Stomach (tissue), 9 donors: Measurements from ENCODE around the gene ZCCHC14. TPM values are rescaled to one million over a fixed set of nuclear protein-coding genes. Genes with fewer than 3 reads are reported as not detected.

Experiments
- DNase-seq, 2 donors: peaks; one replicate each; pipeline versions ENCODE4 v3.0.0 to v3.0.0-alpha.2; 2013 to 2019
- H3K27ac ChIP-seq, 5 donors: fragments of 200-600 bp in 4 of 5; sonication (generic) in 4 of 5; one replicate each; pipeline ENCODE4 v1.5.1; 2013 to 2019; ENCODE audit warnings: mild to moderate bottlenecking in 1 of 5, moderate library complexity in 1 of 5
- H3K27me3 ChIP-seq, 3 donors: fragments of 200-600 bp; sonication (generic); one replicate each; pipeline ENCODE4 v1.5.1; 2017 to 2019; ENCODE audit warnings: mixed run types in 1 of 3
- H3K36me3 ChIP-seq, 4 donors: fragments of 200-600 bp; sonication (generic); 1 replicate in 3 of 4; 2 replicates in 1 of 4; pipeline ENCODE4 v1.5.1; 2016 to 2019
- H3K4me1 ChIP-seq, 4 donors: fragments of 200-600 bp; sonication (generic); one replicate each; pipeline ENCODE4 v1.5.1; 2016 to 2019
- H3K4me3 ChIP-seq, 4 donors: fragments of 200-600 bp; sonication (generic) in 3 of 4; one replicate each; pipeline ENCODE4 v1.5.1; 2016 to 2019; ENCODE audit warnings: mild to moderate bottlenecking in 1 of 4
- H3K9me3 ChIP-seq, 4 donors: fragments of 200-600 bp; sonication (generic); one replicate each; pipeline ENCODE4 v1.5.1; 2016 to 2019
- CTCF ChIP-seq, 7 experiments: fragments of 450-650 bp in 4 of 7; fragments of 200-600 bp in 3 of 7; sonication (generic) in 3 of 7; IDR thresholded peaks; one replicate each; pipeline ENCODE4 v1.5.1; 2016 to 2019; ENCODE audit warnings: antibody characterized with exemption in 7 of 7, control low read depth in 2 of 7, mild to moderate bottlenecking in 1 of 7
- EP300 ChIP-seq: sonication (generic); formaldehyde crosslinking; IDR thresholded peaks from one replicate; pipeline ENCODE4 v1.6.1; 2017; ENCODE audit warnings: antibody characterized with exemption
- POLR2A ChIP-seq, 4 donors: fragments of 450-650 bp; IDR thresholded peaks; one replicate each; pipeline ENCODE4 v1.6.1; 2016; ENCODE audit warnings: antibody characterized with exemption in 4 of 4, control low read depth in 2 of 4, mild to moderate bottlenecking in 1 of 4, moderate library complexity in 1 of 4
- POLR2AphosphoS5 ChIP-seq, 3 donors: sonication (generic); formaldehyde crosslinking; IDR thresholded peaks; one replicate each; pipeline ENCODE4 v1.6.1; 2016; ENCODE audit warnings: antibody characterized with exemption in 3 of 3
- WGBS, 5 donors: extraction: QIAGEN DNeasy Blood & Tissue Kit in 3 of 5; methylation state at CpG; one replicate each; pipeline versions ENCODE4 v1.1.5 to v1.1.7; 2013 to 2018; 5-methylcytosine and 5-hydroxymethylcytosine counted together
- intact Hi-C: fragments of 100-400 bp; cut with DNase I; formaldehyde crosslinking; loops from one replicate; pipeline ENCODE4 v1.15.1; 2023; ENCODE audit warnings: low total_unique reads
- polyA plus RNA-seq, 3 donors: library from polyadenylated mRNA; stranded (reverse); fragments of 200-250 nt; gene quantifications; one replicate each; pipeline ENCODE4 v1.2.3, GENCODE V29; 2013
- total RNA-seq, 5 donors: library from RNA; depleted of rRNA; stranded (reverse); fragments of >200 nt; gene quantifications; one replicate each; pipeline versions ENCODE4 v1.1.0 to v1.2.3, GENCODE V29; 2014 to 2016
- donor health status: healthy with polysubstance abuse.
- donor health status: Bipolar disorder and iron deficiency.
- donor health status: healthy.

ZCCHC14 gene
- total and polyA plus RNA-seq, 8 donors = 5.4 to 25.9 (median 16.7) TPM

GRCh38 chr16:87358250-87358649, 134.6 kb downstream of the ZCCHC14 start:
- Histone ChIP-seq H3K36me3 (peaks cover 32 to 84% (median 75%) of the 10 kb centered on the region in 4 donors), H3K4me3 (no peak overlapping the region), H3K9me3 (no peaks in the 10 kb centered on the region), H3K27me3 (no peaks in the 10 kb centered on the region), H3K27ac (no peak overlapping the region), H3K4me1 (peaks cover 1 to 7% (median 5%) of the 10 kb centered on the region in 4 donors)
- 90 to 94% (median 93%) methylated on average over 17 of the region's 17 CpGs for WGBS, 5 donors
- intact Hi-C loops = no loop called here
- no peak for DNase-seq
- TF ChIP-seq CTCF (IDR thresholded peaks at IDR 0.05) (no peak), POLR2A (IDR thresholded peaks at IDR 0.05) (no peak), POLR2AphosphoS5 (IDR thresholded peaks at IDR 0.05) (no peak), EP300 (no peak)

GRCh38 chr16:87356491-87356853, 136.4 kb downstream of the ZCCHC14 start:
- H3K27me3 ChIP-seq = no peaks in the 10 kb centered on the region
- H3K27ac ChIP-seq = no peak overlapping the region
- H3K4me3 ChIP-seq = no peak overlapping the region
- WGBS, 5 donors = 90 to 97% (median 94%) methylated on average over 8 of the region's 8 CpGs
- intact Hi-C loops = no loop called here
- DNase-seq = no peak
- no peaks in the 10 kb centered on the region for H3K9me3 ChIP-seq
- no peak for TF ChIP-seq EP300
- H3K4me1 ChIP-seq = peaks cover 0 to 3% (median under 1%) of the 10 kb centered on the region in 4 donors
- H3K36me3 ChIP-seq = peaks cover 27 to 85% (median 75%) of the 10 kb centered on the region in 4 donors

Other genes starting within 250 kb of the ZCCHC14 start
- gene C16orf95, start 175.6 kb downstream of the ZCCHC14 start, total RNA-seq = 1 to 10 TPM in 1 of 5 donors, under 1 TPM in 1, not detected in 3; 0.55 to 4.3 TPM
- gene C16orf95, start 175.6 kb downstream of the ZCCHC14 start, polyA plus RNA-seq = 1 to 10 TPM; 2.4 to 4.9 (median 4.5) TPM
- 1,000 to 10,000 TPM in 1 of 5 donors, 10 to 100 TPM in 4; 20.9 to 1,171 (median 41.5) TPM for gene FBXO31, start 109.2 kb downstream of the ZCCHC14 start, total RNA-seq
- 10 to 100 TPM in 1 of 3 donors, 1 to 10 TPM in 2; 6.4 to 11.7 (median 8.2) TPM for gene FBXO31, start 109.2 kb downstream of the ZCCHC14 start, polyA plus RNA-seq
- 100 to 1,000 TPM in 1 of 5 donors, 10 to 100 TPM in 4; 24.6 to 111 (median 50.1) TPM for gene MAP1LC3B, start 100.7 kb downstream of the ZCCHC14 start, total RNA-seq
- 10 to 100 TPM; 31.5 to 62.0 (median 50.1) TPM for gene MAP1LC3B, start 100.7 kb downstream of the ZCCHC14 start, polyA plus RNA-seq
- gene JPH3, start 109.5 kb upstream of the ZCCHC14 start, total RNA-seq = 1 to 10 TPM in 1 of 5 donors, under 1 TPM in 2, not detected in 2; 0.58 to 1.3 (median 0.73) TPM
- gene JPH3, start 109.5 kb upstream of the ZCCHC14 start, polyA plus RNA-seq = 1 to 10 TPM in 1 of 3 donors, under 1 TPM in 2; 0.31 to 1.3 (median 0.46) TPM